Tibial nerve (tissue), 4 donors: Measurements from ENCODE around the gene WDTC1.

ENCODE experiments used
- CTCF ChIP-seq, 5 experiments: fragments of 200-600 bp in 3 of 5; fragments of 450-650 bp in 2 of 5; sonication (generic) in 3 of 5; IDR thresholded peaks; one replicate each; pipeline ENCODE4 v1.5.1; 2016 to 2019; ENCODE audit warnings: antibody characterized with exemption in 5 of 5, mild to moderate bottlenecking in 3 of 5, moderate library complexity in 2 of 5
- EP300 ChIP-seq, 2 donors: sonication (generic); formaldehyde crosslinking; IDR thresholded peaks; one replicate each; pipeline ENCODE4 v1.6.1; 2017; ENCODE audit warnings: antibody characterized with exemption in 2 of 2, mild to moderate bottlenecking in 1 of 2
- POLR2A ChIP-seq, 2 donors: fragments of 450-650 bp; IDR thresholded peaks; one replicate each; pipeline ENCODE4 v1.6.1; 2017; ENCODE audit warnings: antibody characterized with exemption in 2 of 2, mild to moderate bottlenecking in 2 of 2, moderate library complexity in 2 of 2

- no peak for TF ChIP-seq CTCF (IDR thresholded peaks at IDR 0.05)
- no peak for TF ChIP-seq POLR2A (IDR thresholded peaks at IDR 0.05)
- no peak for TF ChIP-seq EP300 (IDR thresholded peaks at IDR 0.05)
Observed at GRCh38 chr1:27253596-27253995, 19.2 kb downstream of the WDTC1 start.
